ENCODE results near the gene CCDC88C.

GRCh38 chr14:91300283-91300895 is 117.2 kb downstream of the CCDC88C start:
- TF ChIP-seq PRDM15 (CRISPR knock-in tag; IDR thresholded peaks at IDR 0.05) (no peak), ZNF317 (CRISPR knock-in tag; IDR thresholded peaks at IDR 0.05; ENCODE audit: borderline replicate concordance, low read depth) (no peak), CTCF (IDR thresholded peaks at IDR 0.05) (no peak), STAT6 (CRISPR knock-in tag; conservative IDR thresholded peaks at IDR 0.05; ENCODE audit: low read depth) (no peak), ZNF121 (CRISPR knock-in tag; IDR thresholded peaks at IDR 0.05) (no peak)
